Left forelimb (tissue), 1 donor: ENCODE results near the gene FOXL3.
"Not testable (repeated sequence)": the region's sequence is repeated elsewhere in the genome, so short reads cannot be mapped to it uniquely, and the experiment has no call there.

Source experiments
- DNase-seq: peaks from one replicate; pipeline ENCODE4 v3.0.0-alpha.2; 2018; ENCODE audit warnings: low spot score

Gene FOXL3

DNA sequence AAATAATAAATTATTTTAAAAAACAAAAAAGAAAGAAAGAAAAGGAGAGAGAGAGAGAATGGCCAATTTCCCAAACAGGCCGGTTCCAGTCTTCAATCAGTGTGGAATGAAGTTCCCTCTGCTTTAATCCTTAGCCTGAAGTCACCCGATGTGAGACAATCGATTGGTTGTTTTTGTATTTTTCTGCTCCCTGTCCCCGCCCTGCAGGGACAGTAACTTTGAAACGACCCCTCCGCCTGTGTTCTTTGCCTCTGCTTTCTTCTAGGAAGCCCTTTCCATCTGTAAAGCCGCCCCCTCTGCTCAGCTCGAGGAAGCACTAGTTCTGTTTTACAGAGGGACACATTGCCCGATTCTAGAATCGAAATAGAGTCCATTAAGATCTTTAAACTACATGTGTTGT is 33.4 kb downstream of the FOXL3 start:
- DNase-seq: no peak

DNA sequence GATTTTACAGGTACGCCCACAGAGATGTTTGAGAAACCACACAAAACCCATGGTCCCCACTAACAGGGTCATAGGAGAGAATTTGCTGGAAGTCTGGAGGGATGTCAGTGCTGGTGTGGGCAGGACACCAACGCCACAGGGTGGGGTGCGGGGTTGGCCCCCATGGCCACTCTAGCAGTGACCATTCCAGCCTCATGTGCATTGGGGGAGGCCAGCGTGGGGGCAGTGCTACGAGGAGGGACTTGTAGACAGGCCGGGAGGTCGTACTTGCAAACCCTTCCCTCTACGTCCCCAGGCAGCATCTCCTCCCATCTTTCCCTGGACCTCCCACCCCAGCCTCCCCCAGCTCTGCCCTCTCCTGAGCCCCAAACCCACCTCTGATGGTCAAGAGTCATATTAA is 34.0 kb downstream of the FOXL3 start:
- no peak for DNase-seq

GRCh38 chr7:325051-325798 is 35.3 kb downstream of the FOXL3 start:
- no peak for DNase-seq

DNA sequence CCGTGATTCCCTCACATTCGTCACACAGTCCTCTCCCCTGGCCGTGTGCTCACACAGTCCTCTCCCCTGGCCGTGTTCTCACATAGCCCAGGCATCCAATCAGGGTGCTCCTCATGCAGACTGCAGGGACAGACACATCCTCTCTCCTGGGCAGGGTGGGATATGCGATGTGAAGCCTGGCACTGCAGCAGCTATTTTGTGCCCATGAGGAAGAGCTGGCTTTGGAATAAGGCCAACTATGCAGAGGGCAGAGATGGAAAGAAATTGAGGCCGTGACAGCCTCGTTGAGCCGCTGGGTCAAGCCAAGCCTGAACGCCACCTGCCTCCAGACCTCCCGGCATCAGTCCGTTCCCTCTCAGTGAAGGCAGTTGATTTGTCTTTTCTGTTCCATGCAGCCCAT is 35.8 kb downstream of the FOXL3 start:
- no peak for DNase-seq

GRCh38 chr7:326273-326672 is 36.3 kb downstream of the FOXL3 start:
- no peak for DNase-seq

- DNase-seq: no peak
These were observed 36.9 kb downstream of the FOXL3 start for GRCh38 chr7:326809-327232.

DNA sequence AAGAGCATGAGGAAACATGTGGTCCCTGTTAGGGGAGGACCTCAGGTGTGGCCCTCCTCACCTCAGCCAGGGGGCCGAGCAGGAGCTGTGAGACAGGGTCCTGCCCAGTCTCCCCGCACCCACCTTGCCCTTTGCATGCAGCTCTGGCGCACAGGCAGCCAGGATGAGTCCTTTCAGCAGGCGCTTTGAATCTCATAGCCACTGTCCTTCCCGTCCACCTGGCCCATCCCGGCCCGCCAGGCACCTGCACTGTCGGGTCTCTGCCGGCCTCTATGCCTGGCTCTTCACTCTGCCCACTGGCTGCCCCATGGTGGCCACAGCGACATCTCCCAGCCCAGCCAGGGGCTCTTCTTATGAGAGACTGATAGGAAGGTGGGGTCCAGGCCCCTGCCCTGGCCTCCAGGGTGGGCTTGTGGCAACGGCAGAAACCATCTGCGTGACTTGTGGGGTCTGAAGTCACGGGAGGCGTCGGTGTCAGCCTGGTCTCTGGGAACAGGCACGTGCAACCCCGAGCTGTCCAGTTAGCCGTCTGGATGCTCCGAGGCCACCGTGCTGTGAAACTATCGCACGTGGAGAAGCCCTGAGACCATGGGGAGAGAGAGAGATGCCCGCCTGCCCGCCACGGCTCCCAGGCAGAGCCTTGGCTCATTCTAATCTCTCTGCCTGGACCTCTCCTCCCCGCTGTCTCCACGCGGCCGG is 37.4 kb downstream of the FOXL3 start:
- no peak for DNase-seq

DNA sequence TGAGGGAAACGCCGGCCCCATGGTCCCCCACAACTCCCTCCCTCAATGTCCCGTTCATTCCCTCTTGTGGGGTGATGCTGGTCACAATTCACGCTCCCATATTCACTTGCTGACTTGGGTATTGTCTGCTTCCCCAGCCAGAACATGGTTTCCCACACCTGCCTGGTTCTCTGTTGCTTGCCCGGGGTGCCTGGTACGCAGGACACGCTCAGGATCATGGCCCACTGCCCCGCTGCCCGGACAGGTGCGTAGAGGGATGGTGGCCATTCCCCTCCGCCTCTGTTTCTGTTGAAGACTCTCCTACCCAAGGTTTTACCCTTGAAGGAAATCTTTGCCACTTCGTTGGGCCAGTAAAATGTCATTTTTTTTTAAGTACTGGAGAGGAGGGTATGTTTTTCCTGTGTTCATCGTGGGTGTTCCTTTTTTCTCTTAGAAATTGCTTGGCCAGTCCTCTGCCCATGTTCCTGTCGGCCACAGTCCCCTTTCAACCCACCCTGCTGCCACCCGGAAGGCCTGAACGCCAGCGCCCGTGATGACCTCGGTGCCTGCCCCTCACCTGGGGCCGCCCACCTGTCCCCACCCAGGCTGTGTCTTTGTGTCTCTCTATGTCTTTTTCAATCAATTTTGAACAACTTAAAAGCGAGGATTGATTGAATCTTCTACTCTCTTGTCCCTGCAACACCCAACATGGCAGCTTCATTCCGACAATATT is 38.2 kb downstream of the FOXL3 start:
- DNase-seq: no peak

- DNase-seq: no peak
These were observed 39.8 kb downstream of the FOXL3 start for GRCh38 chr7:329691-330281.

DNA sequence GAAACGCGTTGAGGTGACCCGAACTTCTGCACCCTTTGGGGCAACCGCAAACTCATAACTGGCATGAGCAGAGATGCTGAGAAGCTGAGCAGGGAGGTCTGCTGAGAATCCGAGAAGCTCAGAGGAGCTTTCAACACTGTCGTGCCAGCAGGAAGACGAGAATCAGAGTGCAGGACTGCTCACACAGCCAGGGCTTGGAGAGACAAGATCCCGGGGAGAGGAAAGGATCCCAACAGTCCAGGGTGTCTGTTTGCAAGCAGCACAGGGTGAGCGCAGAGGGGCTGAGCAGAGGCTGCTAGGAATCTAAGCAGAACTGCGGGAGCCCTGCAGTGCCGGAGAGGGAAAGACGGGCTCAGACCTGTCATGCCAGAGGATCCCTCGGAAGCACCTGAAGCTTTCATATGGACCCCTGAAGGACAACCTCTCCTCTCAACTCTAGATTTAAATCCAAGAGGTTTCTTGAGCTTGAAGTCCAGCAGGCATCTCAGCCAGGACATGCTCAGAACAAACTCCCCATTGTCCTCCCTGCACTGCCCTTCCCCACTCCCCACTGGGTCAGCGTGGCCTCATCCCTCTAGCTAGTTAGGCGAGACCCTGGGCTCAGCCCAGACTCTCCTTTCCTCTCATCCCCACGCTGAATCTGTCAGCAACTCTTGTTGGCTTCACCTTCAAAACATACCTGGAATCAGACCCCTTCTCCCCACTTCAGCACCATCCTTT is 40.7 kb downstream of the FOXL3 start:
- DNase-seq: no peak

- no peak for DNase-seq
These were observed 42.1 kb downstream of the FOXL3 start for GRCh38 chr7:332020-332517.

GRCh38 chr7:332646-333392 is 42.8 kb downstream of the FOXL3 start:
- peak; percentile 82 for DNase-seq

DNA sequence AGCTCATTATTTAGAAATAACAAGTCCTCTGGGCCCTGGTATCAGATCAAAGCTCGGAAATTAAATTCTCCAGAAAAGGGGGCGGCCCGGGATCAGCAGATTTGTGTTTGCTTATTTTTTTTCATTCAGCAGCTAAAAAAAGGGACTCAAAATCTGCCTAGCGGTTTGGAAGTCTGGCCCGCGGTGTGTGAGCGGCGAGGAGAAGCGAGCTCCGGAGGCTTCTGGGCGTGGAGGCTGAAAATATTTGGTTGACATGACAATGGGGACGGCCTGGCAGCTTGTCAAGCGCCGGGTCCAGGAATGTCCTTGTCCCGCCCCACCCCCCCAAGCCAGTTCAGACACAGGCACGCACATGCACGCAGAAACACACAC is 43.4 kb downstream of the FOXL3 start:
- peak; percentile 91 for DNase-seq

DNA sequence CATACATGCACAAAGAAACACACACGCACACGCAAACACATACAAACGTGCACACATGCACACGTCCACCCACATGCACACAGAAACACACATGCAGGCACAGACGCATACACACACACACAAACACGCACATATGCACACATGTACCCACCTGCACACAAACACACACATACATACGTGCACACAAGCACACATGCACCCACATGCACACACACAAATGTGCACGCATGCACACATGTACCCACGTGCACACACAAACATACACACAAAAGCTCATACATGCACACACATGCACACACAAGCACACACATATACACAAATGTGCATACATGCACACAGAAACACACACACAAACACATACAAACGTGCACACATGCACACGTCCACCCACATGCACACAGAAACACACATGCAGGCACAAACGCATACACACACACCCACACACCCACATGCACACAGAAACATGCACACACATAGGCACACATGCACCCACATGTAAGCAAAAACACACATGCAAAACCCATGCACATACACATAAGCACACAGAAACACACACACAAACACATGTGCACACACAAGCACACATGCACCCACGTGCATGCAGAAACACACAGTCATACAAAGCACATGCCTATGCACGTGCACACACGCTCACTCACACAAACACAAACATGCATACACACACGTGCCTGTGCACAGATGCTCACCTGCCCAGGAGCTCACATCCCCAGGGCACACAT is 44.8 kb downstream of the FOXL3 start:
- DNase-seq: no peak

DNA sequence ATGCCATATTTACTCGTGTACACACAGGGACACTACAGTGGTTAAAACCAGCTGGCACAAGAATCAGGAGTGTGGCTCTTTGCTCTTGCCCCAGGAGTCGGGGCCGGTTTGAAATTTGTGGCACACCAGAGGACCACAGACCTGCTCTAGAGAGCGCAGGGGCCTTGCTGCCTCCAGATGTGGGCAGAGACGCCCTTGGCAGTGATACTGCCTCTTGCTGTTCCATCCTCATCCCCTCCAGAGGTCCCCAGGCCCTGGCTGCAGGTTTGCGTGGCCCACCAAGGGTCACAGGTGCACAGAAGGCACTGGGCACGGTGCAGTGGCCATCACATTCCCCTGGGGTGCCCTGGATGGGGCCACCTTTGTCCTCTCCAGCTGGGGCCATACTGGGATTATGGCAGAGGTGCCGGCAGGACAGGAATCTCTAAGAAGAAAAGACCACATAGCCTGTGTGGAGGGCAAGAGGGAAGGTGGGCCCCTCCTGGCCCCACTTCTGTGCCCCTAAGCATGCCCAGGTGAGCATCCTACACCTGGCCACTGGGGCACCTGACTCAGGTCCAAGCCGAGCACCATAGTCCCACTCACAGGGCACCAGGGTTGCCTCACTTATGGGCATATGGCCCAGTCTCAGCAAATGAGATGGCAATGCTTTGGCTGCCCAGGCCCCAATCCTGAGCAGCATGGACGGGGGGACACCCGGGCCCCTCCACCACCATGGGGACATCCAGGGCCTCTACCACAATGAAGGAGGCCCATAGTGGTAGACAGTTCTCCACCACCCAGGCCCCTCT is 45.6 kb downstream of the FOXL3 start:
- DNase-seq: no peak

DNA sequence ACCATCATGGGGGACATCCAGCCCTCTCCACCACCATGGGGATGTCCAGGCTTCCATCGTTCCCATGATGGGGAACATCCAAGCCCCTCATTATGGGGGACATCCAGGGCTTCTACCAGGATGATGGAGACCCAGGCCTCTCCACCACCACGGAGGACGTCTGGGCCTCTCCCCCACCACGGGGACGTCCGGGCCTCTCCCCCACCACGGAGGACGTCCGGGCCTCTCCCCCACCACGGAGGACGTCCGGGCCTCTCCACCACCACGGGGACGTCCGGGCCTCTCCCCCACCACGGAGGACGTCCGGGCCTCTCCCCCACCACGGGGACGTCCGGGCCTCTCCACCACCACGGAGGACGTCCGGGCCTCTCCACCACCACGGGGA is 46.2 kb downstream of the FOXL3 start:
- DNase-seq: not testable (repeated sequence)

DNA sequence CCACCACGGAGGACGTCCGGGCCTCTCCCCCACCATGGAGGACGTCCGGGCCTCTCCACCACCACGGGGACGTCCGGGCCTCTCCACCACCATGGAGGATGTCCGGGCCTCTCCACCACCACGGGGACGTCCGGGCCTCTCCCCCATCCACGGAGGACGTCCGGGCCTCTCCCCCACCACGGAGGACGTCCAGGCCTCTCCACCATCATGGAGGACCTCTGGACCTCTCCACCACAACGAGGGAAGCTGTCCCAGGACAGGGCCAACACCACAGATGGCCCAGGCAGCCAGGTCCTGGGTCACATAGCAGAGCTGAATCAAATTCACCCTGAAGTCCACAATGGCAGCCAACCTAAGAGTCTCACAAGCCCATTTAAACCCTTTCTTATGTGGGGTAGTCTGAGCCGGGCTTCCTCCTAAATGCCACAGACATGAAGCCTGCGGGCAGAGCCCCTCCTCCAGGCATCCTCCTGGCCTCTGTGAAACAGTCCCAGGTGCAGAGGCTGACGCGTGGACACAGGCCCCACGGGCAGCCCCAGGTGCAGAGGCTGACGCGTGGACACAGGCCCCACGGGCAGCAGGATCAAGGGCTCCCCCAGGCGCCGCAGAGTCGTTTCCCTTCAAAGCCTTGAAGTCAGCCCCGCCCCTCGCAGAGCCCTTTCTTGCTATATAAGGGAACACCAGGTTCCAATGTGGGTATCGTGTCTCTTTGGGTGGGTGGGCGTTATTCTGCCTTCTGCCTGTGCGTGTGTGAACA is 47.0 kb downstream of the FOXL3 start:
- no peak for DNase-seq

- DNase-seq: no peak
These were observed 47.6 kb downstream of the FOXL3 start for GRCh38 chr7:337567-337951.
